ENCODE results near the gene ARID2.

ARID2 gene

GRCh38 chr12:45883187-45883586, 153.7 kb downstream of the ARID2 start:
- no peak overlapping the region for H3K4me3 ChIP-seq (replicated peaks; ENCODE audit: low read depth, low read length)
- peaks cover 3% of the 10 kb centered on the region for H3K36me3 ChIP-seq (ENCODE audit: control insufficient read depth, insufficient read depth, low read length)
- no peak for DNase-seq (ENCODE audit: extremely low read depth, insufficient read length)
- H3K27me3 ChIP-seq (replicated peaks; ENCODE audit: control insufficient read depth, insufficient read depth, low read length) = no peaks in the 10 kb centered on the region
- no peak for TF ChIP-seq CTCF (IDR thresholded peaks at IDR 0.05; ENCODE audit: insufficient read depth, low read length, poor library complexity, severe bottlenecking)

- Histone ChIP-seq H3K4me3 (replicated peaks; ENCODE audit: low read depth, low read length) (no peak overlapping the region), H3K27me3 (replicated peaks; ENCODE audit: control insufficient read depth, insufficient read depth, low read length) (no peaks in the 10 kb centered on the region), H3K36me3 (ENCODE audit: control insufficient read depth, insufficient read depth, low read length) (peaks cover 3% of the 10 kb centered on the region)
- TF ChIP-seq CTCF (IDR thresholded peaks at IDR 0.05; ENCODE audit: insufficient read depth, low read length, poor library complexity, severe bottlenecking) = no peak
- no peak for DNase-seq (ENCODE audit: extremely low read depth, insufficient read length)
Measured at GRCh38 chr12:45886685-45887084, 157.2 kb downstream of the ARID2 start.

GRCh38 chr12:45887544-45887943, 158.0 kb downstream of the ARID2 start:
- Histone ChIP-seq H3K4me3 (replicated peaks; ENCODE audit: low read depth, low read length) (no peak overlapping the region), H3K36me3 (ENCODE audit: control insufficient read depth, insufficient read depth, low read length) (peaks cover 6% of the 10 kb centered on the region), H3K27me3 (replicated peaks; ENCODE audit: control insufficient read depth, insufficient read depth, low read length) (no peaks in the 10 kb centered on the region)
- no peak for DNase-seq (ENCODE audit: extremely low read depth, insufficient read length)
- TF ChIP-seq CTCF (IDR thresholded peaks at IDR 0.05; ENCODE audit: insufficient read depth, low read length, poor library complexity, severe bottlenecking) = no peak

- Histone ChIP-seq H3K4me3 (replicated peaks; ENCODE audit: low read depth, low read length) (no peak overlapping the region), H3K36me3 (ENCODE audit: control insufficient read depth, insufficient read depth, low read length) (peaks cover 10% of the 10 kb centered on the region), H3K27me3 (replicated peaks; ENCODE audit: control insufficient read depth, insufficient read depth, low read length) (no peaks in the 10 kb centered on the region)
- DNase-seq (ENCODE audit: extremely low read depth, insufficient read length) = no peak
- TF ChIP-seq CTCF (IDR thresholded peaks at IDR 0.05; ENCODE audit: insufficient read depth, low read length, poor library complexity, severe bottlenecking) = no peak
Measured at GRCh38 chr12:45890276-45890675, 160.8 kb downstream of the ARID2 start.

- H3K36me3 ChIP-seq (ENCODE audit: control insufficient read depth, insufficient read depth, low read length) = peaks cover 10% of the 10 kb centered on the region
- H3K27me3 ChIP-seq (replicated peaks; ENCODE audit: control insufficient read depth, insufficient read depth, low read length) = no peaks in the 10 kb centered on the region
- no peak for TF ChIP-seq CTCF (IDR thresholded peaks at IDR 0.05; ENCODE audit: insufficient read depth, low read length, poor library complexity, severe bottlenecking)
- no peak for DNase-seq (ENCODE audit: extremely low read depth, insufficient read length)
- no peak overlapping the region for H3K4me3 ChIP-seq (replicated peaks; ENCODE audit: low read depth, low read length)
Measured at GRCh38 chr12:45893240-45893639, 163.7 kb downstream of the ARID2 start.

- TF ChIP-seq CTCF (IDR thresholded peaks at IDR 0.05; ENCODE audit: insufficient read depth, low read length, poor library complexity, severe bottlenecking) = no peak
- peaks cover 12% of the 10 kb centered on the region for H3K36me3 ChIP-seq (ENCODE audit: control insufficient read depth, insufficient read depth, low read length)
- DNase-seq (ENCODE audit: extremely low read depth, insufficient read length) = no peak
- no peak overlapping the region for H3K4me3 ChIP-seq (replicated peaks; ENCODE audit: low read depth, low read length)
- no peaks in the 10 kb centered on the region for H3K27me3 ChIP-seq (replicated peaks; ENCODE audit: control insufficient read depth, insufficient read depth, low read length)
Measured at GRCh38 chr12:45895961-45896360, 166.5 kb downstream of the ARID2 start.
